HuH-7.5 (cell line): ENCODE data around the gene SHC1.

ENCODE experiments used
- DNase-seq: peaks from one replicate; pipeline ENCODE4 v3.0.0; 2011; ENCODE audit warnings: low spot score

The SHC1 gene

GRCh38 chr1:154973344-154974101 lies 3.0 kb upstream of the SHC1 start:
- peak; percentile 72 for DNase-seq

GRCh38 chr1:154972517-154973343 lies 2.2 kb upstream of the SHC1 start:
- DNase-seq: peak; percentile 90

- no peak for DNase-seq
Observed at GRCh38 chr1:154972213-154972516, 1.6 kb upstream of the SHC1 start.

- DNase-seq: no peak
Observed at GRCh38 chr1:154971341-154971998, 923 bp upstream of the SHC1 start.

- DNase-seq: no peak
Observed at GRCh38 chr1:154969860-154970452, 591 bp downstream of the SHC1 start.

GRCh38 chr1:154969246-154969645 lies 1.3 kb downstream of the SHC1 start:
- DNase-seq: no peak

- no peak for DNase-seq
Observed at GRCh38 chr1:154968731-154969130, 1.8 kb downstream of the SHC1 start.

GRCh38 chr1:154967331-154967950 lies 3.1 kb downstream of the SHC1 start:
- no peak for DNase-seq

- no peak for DNase-seq
Observed at GRCh38 chr1:154966111-154966510, 4.4 kb downstream of the SHC1 start.

GRCh38 chr1:154964359-154964758 lies 6.2 kb downstream of the SHC1 start:
- DNase-seq: no peak

GRCh38 chr1:154963643-154964042 lies 6.9 kb downstream of the SHC1 start:
- DNase-seq: no peak

- no peak for DNase-seq
Observed at GRCh38 chr1:154962795-154963330, 7.7 kb downstream of the SHC1 start.

- no peak for DNase-seq
Observed at GRCh38 chr1:154962156-154962749, 8.3 kb downstream of the SHC1 start.

GRCh38 chr1:154961207-154962155 lies 9.1 kb downstream of the SHC1 start, which contains the start of gene PYGO2:
Gene PYGO2 (minus strand): TSS chr1:154961782. CDS start chr1:154961576, 206 bp downstream.
- peak; percentile 91 for DNase-seq

GRCh38 chr1:154960446-154961136 lies 10.0 kb downstream of the SHC1 start:
- no peak for DNase-seq

GRCh38 chr1:154959426-154959780 lies 11.1 kb downstream of the SHC1 start:
- DNase-seq: no peak

- DNase-seq: no peak
Observed at GRCh38 chr1:154958681-154959425, 11.7 kb downstream of the SHC1 start.

- DNase-seq: no peak
Observed at GRCh38 chr1:154958036-154958435, 12.5 kb downstream of the SHC1 start.

GRCh38 chr1:154957091-154957657 lies 13.4 kb downstream of the SHC1 start:
- DNase-seq: no peak
